Kidney epithelial cell (primary cell): Measurements from ENCODE around the gene ARSI. TPM values are rescaled to one million over a fixed set of nuclear protein-coding genes. Genes with fewer than 3 reads are reported as not detected.
"Not testable (repeated sequence)": the region's sequence is repeated elsewhere in the genome, so short reads cannot be mapped to it uniquely, and the experiment has no call there.

Experiments used
- DNase-seq: peaks from one replicate; pipeline ENCODE4 v3.0.0-alpha.2; 2010; ENCODE audit warnings: low read depth
- H3K27me3 ChIP-seq: 2 replicates; pipeline ENCODE4 v1.6.0; 2011; ENCODE audit warnings: low read length; ENCODE audit not compliant: control insufficient read depth, insufficient read depth
- H3K36me3 ChIP-seq: 2 replicates; pipeline ENCODE4 v1.5.1; 2011; ENCODE audit warnings: low read length; ENCODE audit not compliant: control insufficient read depth, insufficient read depth
- H3K4me3 ChIP-seq: 2 replicates; pipeline ENCODE4 v1.5.1; 2011; ENCODE audit warnings: low read depth, mild to moderate bottlenecking, control low read depth, low read length
- total RNA-seq: library from RNA; depleted of rRNA; stranded (reverse); fragments of >200 nt; gene quantifications from 2 replicates; pipeline ENCODE4 v1.2.3, GENCODE V29; 2015
- TF ChIP-seq, protein P1 (sequence below): IDR thresholded peaks from 2 replicates; pipeline ENCODE4 v1.5.1; 2011; ENCODE audit warnings: mild to moderate bottlenecking, moderate library complexity, low read length, control low read depth, inconsistent platforms; ENCODE audit not compliant: insufficient read depth, poor library complexity, severe bottlenecking

ARSI gene
- total RNA-seq, 1 donor from 2014 or later = 2.4 TPM

DNA sequence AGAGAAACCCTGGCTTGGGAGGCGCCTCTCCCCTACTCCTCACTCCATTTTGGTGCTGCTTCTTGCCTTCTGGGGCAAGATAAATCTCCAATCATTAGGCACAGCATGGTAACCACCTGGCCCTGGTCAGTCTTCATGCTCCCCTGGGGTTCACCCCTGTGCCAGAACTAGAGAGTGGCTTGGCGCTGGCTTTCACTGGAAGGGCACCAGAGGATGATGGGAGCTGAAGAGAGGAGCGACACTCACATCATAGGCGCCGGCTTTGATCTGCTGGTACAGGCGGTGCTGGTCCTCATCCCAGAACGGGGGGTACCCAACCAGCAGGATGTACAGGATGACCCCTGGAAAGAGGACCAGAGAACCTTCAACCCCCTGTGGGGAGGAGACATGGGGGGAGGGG is 51.2 kb downstream of the ARSI start:
- Histone ChIP-seq H3K27me3 (no peaks in the 10 kb centered on the region), H3K36me3 (no peaks in the 10 kb centered on the region), H3K4me3 (no peak overlapping the region)
- no peak for DNase-seq
- TF ChIP-seq, protein P1, sequence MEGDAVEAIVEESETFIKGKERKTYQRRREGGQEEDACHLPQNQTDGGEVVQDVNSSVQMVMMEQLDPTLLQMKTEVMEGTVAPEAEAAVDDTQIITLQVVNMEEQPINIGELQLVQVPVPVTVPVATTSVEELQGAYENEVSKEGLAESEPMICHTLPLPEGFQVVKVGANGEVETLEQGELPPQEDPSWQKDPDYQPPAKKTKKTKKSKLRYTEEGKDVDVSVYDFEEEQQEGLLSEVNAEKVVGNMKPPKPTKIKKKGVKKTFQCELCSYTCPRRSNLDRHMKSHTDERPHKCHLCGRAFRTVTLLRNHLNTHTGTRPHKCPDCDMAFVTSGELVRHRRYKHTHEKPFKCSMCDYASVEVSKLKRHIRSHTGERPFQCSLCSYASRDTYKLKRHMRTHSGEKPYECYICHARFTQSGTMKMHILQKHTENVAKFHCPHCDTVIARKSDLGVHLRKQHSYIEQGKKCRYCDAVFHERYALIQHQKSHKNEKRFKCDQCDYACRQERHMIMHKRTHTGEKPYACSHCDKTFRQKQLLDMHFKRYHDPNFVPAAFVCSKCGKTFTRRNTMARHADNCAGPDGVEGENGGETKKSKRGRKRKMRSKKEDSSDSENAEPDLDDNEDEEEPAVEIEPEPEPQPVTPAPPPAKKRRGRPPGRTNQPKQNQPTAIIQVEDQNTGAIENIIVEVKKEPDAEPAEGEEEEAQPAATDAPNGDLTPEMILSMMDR = no peak

DNA sequence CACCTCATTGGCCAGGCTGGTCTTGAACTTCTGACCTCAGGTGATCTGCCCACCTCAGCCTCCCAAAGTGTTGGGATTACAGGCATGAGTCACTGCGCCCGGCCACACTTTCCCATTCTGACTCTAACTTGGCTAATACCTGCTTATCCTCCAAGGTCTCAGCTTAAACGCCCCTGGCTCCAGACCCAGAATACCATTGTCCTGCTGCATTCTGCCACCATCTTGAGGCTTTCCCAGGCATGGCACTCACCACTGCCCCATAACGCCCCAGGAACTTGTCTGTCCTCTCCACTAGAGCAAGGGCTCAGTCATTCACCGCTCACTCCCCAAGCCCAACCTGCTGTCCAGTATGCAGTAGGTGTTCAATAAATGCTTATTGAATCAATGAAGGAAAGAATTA is 53.0 kb downstream of the ARSI start:
- no peaks in the 10 kb centered on the region for H3K36me3 ChIP-seq
- no peak overlapping the region for H3K4me3 ChIP-seq
- no peak for DNase-seq
- TF ChIP-seq, protein P1 = no peak
- H3K27me3 ChIP-seq = no peaks in the 10 kb centered on the region

- Histone ChIP-seq H3K4me3 (no peak overlapping the region), H3K27me3 (peaks cover 2% of the 10 kb centered on the region), H3K36me3 (no peaks in the 10 kb centered on the region)
- TF ChIP-seq, protein P1 = no peak
- no peak for DNase-seq
Observed at GRCh38 chr5:150248946-150249345, 53.8 kb downstream of the ARSI start.

DNA sequence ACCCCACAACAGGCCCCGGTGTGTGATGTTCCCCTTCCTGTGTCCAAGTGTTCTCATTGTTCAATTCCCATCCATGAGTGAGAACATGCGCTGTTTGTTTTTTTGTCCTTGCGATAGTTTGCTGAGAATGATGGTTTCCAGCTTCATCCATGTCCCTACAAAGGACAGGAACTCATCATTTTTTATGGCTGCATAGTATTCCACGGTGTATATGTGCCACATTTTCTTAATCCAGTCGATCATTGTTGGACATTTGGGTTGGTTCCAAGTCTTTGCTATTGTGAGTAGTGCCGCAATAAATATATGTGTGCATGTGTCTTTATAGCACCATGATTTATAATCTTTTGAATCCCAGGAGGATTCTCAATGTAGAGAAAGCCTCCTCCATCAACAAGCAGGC is 54.2 kb downstream of the ARSI start:
- not testable (repeated sequence) for H3K36me3 ChIP-seq, H3K27me3 ChIP-seq, DNase-seq, H3K4me3 ChIP-seq

GRCh38 chr5:150247726-150248125 is 55.0 kb downstream of the ARSI start:
- Histone ChIP-seq H3K27me3 (peaks cover 2% of the 10 kb centered on the region), H3K36me3 (no peaks in the 10 kb centered on the region), H3K4me3 (no peak overlapping the region)
- TF ChIP-seq, protein P1 = no peak
- DNase-seq = no peak

GRCh38 chr5:150246835-150247234 is 55.9 kb downstream of the ARSI start:
- no peak overlapping the region for H3K4me3 ChIP-seq
- no peak for DNase-seq
- H3K27me3 ChIP-seq = peaks cover 2% of the 10 kb centered on the region
- no peaks in the 10 kb centered on the region for H3K36me3 ChIP-seq
- TF ChIP-seq, protein P1 = no peak
